ENCODE data around the gene CYP2R1.

DNA sequence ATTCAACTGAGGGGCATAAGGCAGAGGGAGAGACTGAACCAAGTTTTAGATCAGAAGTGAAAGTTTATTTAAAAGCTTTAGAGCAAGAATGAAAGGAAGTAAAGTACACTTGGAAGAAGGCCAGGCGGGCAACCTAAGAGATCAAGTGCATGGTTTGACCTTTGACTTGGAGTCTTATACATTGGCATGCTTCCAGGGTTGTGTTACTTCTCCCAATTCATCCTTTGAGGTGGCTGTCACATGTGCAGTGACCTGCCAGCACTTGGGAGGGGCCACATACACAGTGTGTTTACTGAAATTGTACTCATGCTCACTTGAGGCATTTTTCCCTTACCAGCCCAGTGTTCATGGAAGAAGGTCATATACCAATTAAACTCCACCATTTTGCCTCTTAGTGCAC lies 30.4 kb downstream of the CYP2R1 start:
- TF ChIP-seq, protein P1, sequence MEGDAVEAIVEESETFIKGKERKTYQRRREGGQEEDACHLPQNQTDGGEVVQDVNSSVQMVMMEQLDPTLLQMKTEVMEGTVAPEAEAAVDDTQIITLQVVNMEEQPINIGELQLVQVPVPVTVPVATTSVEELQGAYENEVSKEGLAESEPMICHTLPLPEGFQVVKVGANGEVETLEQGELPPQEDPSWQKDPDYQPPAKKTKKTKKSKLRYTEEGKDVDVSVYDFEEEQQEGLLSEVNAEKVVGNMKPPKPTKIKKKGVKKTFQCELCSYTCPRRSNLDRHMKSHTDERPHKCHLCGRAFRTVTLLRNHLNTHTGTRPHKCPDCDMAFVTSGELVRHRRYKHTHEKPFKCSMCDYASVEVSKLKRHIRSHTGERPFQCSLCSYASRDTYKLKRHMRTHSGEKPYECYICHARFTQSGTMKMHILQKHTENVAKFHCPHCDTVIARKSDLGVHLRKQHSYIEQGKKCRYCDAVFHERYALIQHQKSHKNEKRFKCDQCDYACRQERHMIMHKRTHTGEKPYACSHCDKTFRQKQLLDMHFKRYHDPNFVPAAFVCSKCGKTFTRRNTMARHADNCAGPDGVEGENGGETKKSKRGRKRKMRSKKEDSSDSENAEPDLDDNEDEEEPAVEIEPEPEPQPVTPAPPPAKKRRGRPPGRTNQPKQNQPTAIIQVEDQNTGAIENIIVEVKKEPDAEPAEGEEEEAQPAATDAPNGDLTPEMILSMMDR (conservative IDR thresholded peaks at IDR 0.05): no peak
- no peak for TF ChIP-seq ZFX (IDR thresholded peaks at IDR 0.05)

Measured in C4-2B (cell line).